Kidney glomerular epithelial cell (primary cell): ENCODE data around the gene LARGE1.
A peak's percentile ranks its signal among the peaks of the same experiment; 100 is the strongest.

Experiments used
- DNase-seq: peaks from one replicate; lab custom pipeline; 2025; lab: John Stamatoyannopoulos, UW

LARGE1 gene

GRCh38 chr22:33561149-33561807, 359.0 kb downstream of the LARGE1 start:
- DNase-seq = no peak

DNA sequence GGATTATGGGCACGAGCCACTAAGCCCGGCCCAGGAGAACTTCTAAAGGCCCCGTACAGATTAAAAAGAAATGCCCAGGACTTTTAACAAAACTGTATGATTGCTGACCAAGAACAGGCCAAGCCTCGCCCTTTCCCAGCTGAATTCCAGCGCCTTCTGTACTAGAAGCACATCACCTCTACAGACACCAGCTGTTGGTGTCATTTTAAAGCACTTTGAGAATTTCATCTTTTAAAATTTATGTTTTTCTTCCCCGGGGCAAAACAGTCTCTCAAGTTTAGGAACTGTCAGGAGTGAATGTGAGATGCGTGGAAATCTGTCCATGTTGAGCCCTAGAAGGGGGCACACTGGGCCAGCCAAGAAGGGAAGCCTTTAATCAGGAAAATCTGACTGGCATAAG, 362.4 kb downstream of the LARGE1 start:
- no peak for DNase-seq

DNA sequence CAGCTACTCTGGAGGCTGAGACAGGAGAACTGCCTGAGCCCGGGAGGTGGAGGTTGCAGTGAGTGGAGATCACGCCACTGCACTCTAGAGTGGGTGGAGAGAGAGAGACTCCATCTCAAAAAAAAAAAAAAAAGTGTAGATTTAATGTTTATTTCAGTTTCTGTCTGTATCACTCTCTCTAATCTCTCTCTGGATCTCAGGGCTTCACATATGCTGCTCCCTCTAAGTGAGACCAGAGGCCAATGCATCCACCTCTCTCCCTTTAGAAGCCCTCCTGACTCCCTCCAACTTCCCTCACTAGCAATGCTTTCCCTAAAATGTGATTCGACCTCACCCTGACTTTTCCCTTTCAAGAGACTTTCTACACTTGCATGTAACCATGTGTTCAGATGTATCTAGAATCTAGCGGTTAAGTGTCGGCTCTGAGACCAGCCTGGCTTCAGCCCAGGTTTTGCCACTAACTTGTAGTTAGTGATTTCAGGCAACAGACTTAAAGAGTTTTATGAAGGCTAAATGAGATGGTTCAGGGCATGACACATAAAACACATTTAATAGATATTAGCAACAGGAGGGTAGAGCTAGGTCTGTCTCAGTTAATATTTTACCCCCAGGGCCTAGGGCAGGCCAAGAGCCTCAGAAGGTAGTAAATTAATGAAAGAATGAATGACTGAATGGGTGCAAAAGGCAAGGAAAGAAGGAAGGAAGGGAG, 364.3 kb downstream of the LARGE1 start:
- DNase-seq = peak; percentile 71

GRCh38 chr22:33553493-33553892, 366.8 kb downstream of the LARGE1 start:
- DNase-seq = no peak

DNA sequence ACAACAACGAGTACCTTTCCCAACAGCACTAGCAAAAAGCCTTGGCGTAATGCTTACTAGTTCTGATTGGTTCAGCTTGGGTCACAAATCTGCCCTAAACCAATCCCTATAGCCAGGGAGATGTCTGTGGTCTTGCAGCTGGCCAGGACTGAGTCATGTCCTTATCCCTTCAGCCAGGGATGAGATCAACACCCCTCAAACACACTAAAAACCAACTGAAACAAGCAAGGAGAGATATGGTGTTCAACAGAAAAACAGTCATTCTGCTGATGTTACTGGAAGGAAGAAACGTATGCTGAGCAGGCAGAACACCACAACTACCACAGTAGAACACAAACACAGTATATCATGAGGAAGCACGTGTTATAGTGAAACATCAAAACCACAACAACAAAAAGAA, 375.6 kb downstream of the LARGE1 start:
- DNase-seq = peak; percentile 7

DNA sequence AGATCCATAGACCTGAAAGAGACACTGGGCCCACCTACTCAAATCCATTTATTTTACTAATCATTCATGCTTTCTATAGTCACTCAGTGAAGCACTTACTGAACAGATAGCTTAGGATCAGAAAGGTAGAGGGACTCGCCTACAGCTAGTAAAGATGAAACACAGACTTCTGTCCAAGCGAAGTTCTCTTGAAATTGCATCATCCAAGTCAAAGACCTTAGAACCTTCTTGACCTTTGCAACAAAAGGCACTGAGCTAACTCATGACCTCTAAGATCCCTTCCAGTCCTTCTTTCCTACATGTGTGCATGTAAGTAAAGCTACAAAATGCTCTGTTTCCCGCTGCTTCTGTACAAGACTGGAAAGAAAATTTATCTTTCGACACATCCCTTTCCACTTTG, 377.6 kb downstream of the LARGE1 start:
- DNase-seq = no peak

- DNase-seq = no peak
Observed at GRCh38 chr22:33542153-33542552, 378.1 kb downstream of the LARGE1 start.

- DNase-seq = peak; percentile 91
Observed at GRCh38 chr22:33539902-33540751, 380.1 kb downstream of the LARGE1 start.

- DNase-seq = no peak
Observed at GRCh38 chr22:33539202-33539901, 380.9 kb downstream of the LARGE1 start.

GRCh38 chr22:33538277-33538885, 381.9 kb downstream of the LARGE1 start:
- DNase-seq = no peak

GRCh38 chr22:33537059-33537458, 383.2 kb downstream of the LARGE1 start:
- DNase-seq = no peak

DNA sequence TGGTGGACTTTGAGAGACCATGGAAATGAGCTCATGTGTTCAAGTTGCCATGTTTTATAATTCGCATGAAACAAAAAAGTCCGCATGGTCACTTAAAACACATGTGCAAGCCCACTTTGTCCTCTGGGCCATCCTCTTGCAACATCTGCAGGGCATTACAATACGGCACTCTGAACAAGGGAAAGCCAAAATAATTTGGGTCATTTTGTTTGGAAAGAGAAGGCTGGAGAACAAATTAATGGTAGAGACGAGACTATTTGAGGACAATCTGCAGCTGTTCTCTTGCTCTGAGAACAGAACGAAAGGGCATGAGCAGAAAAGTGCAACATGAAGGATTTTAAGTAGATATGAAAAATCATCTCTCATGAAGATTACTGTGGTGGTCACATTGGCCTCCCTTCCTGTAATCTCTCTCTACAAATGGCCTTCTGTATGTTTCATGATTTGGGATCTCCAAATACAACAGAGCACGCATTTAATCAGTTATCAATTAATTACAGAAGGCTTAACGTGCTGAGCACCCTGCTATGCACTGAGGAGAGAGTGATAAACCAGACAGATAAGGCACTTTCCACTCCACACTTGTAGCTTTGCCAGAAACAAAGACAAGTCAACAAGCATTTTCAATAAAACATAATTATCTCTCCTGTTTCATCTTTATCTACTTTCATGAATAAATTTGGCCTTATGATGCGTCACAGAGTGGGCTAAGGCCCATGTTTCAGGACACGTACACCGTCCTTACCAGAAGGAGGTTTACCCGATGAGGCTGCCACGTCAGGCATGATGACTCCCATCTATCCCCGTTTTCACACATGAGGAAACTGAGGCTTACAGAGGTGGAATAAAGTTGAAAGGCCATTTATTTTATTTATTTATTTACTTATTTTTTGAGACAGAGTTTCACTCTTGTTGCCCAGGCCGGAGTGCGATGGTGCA, 384.1 kb downstream of the LARGE1 start:
- DNase-seq = no peak

- DNase-seq = no peak
Observed at GRCh38 chr22:33529424-33530113, 390.7 kb downstream of the LARGE1 start.

DNA sequence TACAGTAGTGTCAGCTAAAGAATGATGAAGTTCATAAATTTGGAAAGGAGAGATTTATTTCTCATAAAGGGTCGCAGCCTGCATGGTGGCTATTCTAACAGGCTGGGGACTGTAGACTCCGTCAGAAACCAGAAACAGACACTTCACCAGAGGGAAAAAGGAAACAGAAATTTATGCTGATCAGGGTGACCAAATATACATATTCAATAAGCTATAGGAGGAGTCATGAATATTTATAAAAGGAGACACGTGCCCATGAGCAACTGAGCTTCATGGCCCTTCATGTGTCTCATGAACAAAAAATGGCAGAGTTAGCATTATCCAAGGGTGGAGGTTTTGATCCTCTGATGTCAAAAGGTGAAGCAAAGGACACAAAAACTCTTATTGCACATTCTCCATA, 392.1 kb downstream of the LARGE1 start:
- no peak for DNase-seq

DNA sequence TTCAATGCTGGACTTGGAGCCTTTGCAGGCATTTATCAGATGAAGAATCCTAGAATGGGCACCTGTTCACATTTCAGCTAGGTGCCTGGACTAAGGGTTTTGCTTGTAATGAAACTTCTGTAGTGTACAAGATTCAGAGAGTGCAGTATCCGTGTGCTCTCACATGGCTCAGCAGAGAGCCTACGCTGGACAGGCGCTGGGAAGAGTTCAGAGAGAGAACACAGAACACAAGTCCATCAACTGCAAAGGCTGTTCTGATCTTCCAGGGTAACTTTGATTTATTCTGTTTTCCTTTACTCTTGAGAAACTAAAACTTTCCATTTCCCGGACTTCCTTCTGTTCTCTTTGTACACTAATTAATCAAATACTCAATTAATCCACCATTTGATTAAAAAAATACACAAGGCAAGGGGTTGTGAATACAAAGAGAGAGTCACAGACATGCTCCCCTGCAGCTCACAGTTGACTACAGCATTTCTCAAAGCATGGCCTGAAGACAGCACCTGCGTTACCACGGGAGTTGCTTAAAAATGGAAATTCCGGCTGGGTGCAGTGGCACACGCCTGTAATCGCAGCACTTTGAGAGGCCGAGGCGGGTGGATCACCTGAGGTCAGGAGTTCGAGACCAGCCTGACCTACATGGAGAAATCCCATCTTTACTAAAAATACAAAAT, 393.7 kb downstream of the LARGE1 start:
- no peak for DNase-seq

DNA sequence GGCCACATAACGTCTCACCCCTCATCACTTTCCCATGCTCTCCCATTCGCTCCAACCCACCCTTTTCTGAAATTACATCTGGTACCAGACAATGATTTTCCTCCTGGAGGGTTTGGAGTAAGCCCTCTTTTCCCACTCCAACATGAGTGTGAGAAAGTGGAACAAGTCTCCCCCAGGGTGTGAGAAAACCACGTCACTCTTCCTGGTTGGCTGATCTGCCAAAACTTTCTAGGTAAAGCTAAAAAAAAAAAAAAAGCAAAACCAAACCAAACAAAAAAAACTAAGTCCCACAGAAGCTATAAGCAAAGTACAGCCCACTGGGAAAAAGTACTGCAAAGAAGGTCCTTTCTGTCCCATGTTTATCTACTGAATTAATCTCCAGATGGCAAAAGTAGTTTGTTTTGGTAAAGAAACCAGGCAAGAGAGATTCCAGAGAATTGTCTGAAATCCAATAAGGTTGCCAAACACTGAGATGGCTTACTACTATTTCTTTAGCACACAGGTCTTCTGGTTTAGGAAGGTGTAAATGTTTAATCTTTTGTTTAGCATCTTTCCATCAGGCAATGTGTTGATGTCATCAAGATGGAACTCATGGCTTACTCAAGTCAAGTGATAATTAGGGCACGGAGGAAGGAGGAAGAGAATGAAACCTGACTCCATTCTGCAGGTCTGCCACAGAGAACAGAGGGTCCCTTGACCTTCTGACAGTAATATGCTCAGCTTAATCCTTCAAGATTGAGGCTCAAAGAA, 395.6 kb downstream of the LARGE1 start:
- DNase-seq = peak; percentile 61

GRCh38 chr22:33521879-33522665, 398.2 kb downstream of the LARGE1 start:
- no peak for DNase-seq
